SK-N-SH treated with all-trans-retinoic acid at 6 μM for 48 hours (cell line): ENCODE measurements around the gene ASB10.

ENCODE experiments used
- ATAC-seq: fragments of 200-7000 bp; cut with Tn5 transposase; 3 replicates; pipeline ENCODE4 v1.9.1; 2020; ENCODE audit warnings: mild to moderate bottlenecking, moderate library complexity
- ARNTL ChIP-seq: fragments of 450-650 bp; formaldehyde crosslinking; IDR thresholded peaks from 2 replicates; pipeline ENCODE4 v1.5.0; 2020; ENCODE audit warnings: low read depth, mild to moderate bottlenecking, moderate library complexity, borderline replicate concordance
- BACH2 ChIP-seq: fragments of 250-450 bp; sonication (Bioruptor Pico); IDR thresholded peaks from 2 replicates; pipeline ENCODE4 v1.9.0; 2021; ENCODE audit warnings: mild to moderate bottlenecking, borderline replicate concordance
- CSDC2 ChIP-seq: fragments of 250-450 bp; sonication (Bioruptor Pico); IDR thresholded peaks from 2 replicates; pipeline ENCODE4 v1.5.0; 2020; ENCODE audit warnings: mild to moderate bottlenecking, moderate library complexity
- ESRRG ChIP-seq: fragments of 250-450 bp; sonication (Bioruptor Pico); IDR thresholded peaks from 2 replicates; pipeline ENCODE4 v1.6.1; 2021; ENCODE audit warnings: mild to moderate bottlenecking
- GLIS3 ChIP-seq: fragments of 250-450 bp; sonication (Bioruptor Pico); IDR thresholded peaks from 2 replicates; pipeline ENCODE4 v1.5.0; 2020; ENCODE audit warnings: mild to moderate bottlenecking, moderate library complexity
- ISL1 ChIP-seq: fragments of 250-450 bp; sonication (Bioruptor Pico); IDR thresholded peaks from 2 replicates; pipeline ENCODE4 v2.1.2; 2022; ENCODE audit warnings: mild to moderate bottlenecking, moderate library complexity
- OSR1 ChIP-seq: fragments of 250-450 bp; sonication (Bioruptor Pico); IDR thresholded peaks from 2 replicates; pipeline ENCODE4 v1.8.0; 2022; ENCODE audit warnings: moderate library complexity, mild to moderate bottlenecking, inconsistent platforms
- RARB ChIP-seq: fragments of 250-450 bp; sonication (Bioruptor Pico); IDR thresholded peaks from 2 replicates; pipeline ENCODE4 v1.8.0; 2021; ENCODE audit warnings: mild to moderate bottlenecking, moderate library complexity
- SNAI2 ChIP-seq: fragments of 250-450 bp; sonication (Bioruptor Pico); IDR thresholded peaks from 2 replicates; pipeline ENCODE4 v1.5.0; 2020; ENCODE audit warnings: mild to moderate bottlenecking, moderate library complexity
- TCF4 ChIP-seq: fragments of 250-450 bp; sonication (Bioruptor Pico); IDR thresholded peaks from 2 replicates; pipeline ENCODE4 v1.8.0; 2021; ENCODE audit warnings: mild to moderate bottlenecking, moderate library complexity, borderline replicate concordance
- TOX ChIP-seq: fragments of 250-450 bp; sonication (Bioruptor Pico); IDR thresholded peaks from 2 replicates; pipeline ENCODE4 v1.8.0; 2021; ENCODE audit warnings: mild to moderate bottlenecking, moderate library complexity, borderline replicate concordance
- ZC3H10 ChIP-seq: fragments of 250-450 bp; sonication (Bioruptor Pico); IDR thresholded peaks from 2 replicates; pipeline ENCODE4 v1.5.1; 2021; ENCODE audit warnings: mild to moderate bottlenecking, moderate library complexity
- ZFP3 ChIP-seq: fragments of 250-450 bp; sonication (Bioruptor Pico); IDR thresholded peaks from 2 replicates; pipeline ENCODE4 v1.5.0; 2020; ENCODE audit warnings: mild to moderate bottlenecking, moderate library complexity
- ZFP30 ChIP-seq: fragments of 450-650 bp; formaldehyde crosslinking; IDR thresholded peaks from 2 replicates; pipeline ENCODE4 v1.5.0; 2022; ENCODE audit warnings: mild to moderate bottlenecking, moderate library complexity
- ZNF565 ChIP-seq: fragments of 450-650 bp; formaldehyde crosslinking; conservative IDR thresholded peaks from 2 replicates; pipeline ENCODE4 v1.5.0; 2020; ENCODE audit warnings: low read depth, mild to moderate bottlenecking, moderate library complexity
- ZNF70 ChIP-seq: fragments of 450-650 bp; formaldehyde crosslinking; IDR thresholded peaks from 2 replicates; pipeline ENCODE4 v1.5.0; 2020; ENCODE audit warnings: mild to moderate bottlenecking, moderate library complexity
- ZNF8 ChIP-seq: fragments of 450-650 bp; formaldehyde crosslinking; IDR thresholded peaks from 2 replicates; pipeline ENCODE4 v1.5.0; 2020; ENCODE audit warnings: mild to moderate bottlenecking, moderate library complexity
- TF ChIP-seq, protein P1 (sequence below): fragments of 250-450 bp; sonication (Bioruptor Pico); IDR thresholded peaks from 2 replicates; pipeline ENCODE4 v1.5.0; 2020; ENCODE audit warnings: mild to moderate bottlenecking, moderate library complexity
- TF ChIP-seq, protein P2 (sequence below): fragments of 250-450 bp; sonication (Bioruptor Pico); IDR thresholded peaks from 2 replicates; pipeline ENCODE4 v1.8.0; 2021; ENCODE audit warnings: low read depth, mild to moderate bottlenecking, moderate library complexity, borderline replicate concordance
- TF ChIP-seq, protein P3 (sequence below): fragments of 250-450 bp; sonication (Bioruptor Pico); IDR thresholded peaks from 2 replicates; pipeline ENCODE4 v1.5.1; 2021; ENCODE audit warnings: mild to moderate bottlenecking, moderate library complexity
- TF ChIP-seq, protein P4 (sequence below): fragments of 250-450 bp; sonication (Bioruptor Pico); IDR thresholded peaks from 2 replicates; pipeline ENCODE4 v1.5.1; 2020; ENCODE audit warnings: low read depth, mild to moderate bottlenecking, moderate library complexity
- TF ChIP-seq, protein P5 (sequence below): fragments of 250-450 bp; sonication (Bioruptor Pico); IDR thresholded peaks from 2 replicates; pipeline ENCODE4 v1.8.0; 2020; ENCODE audit warnings: mild to moderate bottlenecking, moderate library complexity, borderline replicate concordance

Gene ASB10

DNA sequence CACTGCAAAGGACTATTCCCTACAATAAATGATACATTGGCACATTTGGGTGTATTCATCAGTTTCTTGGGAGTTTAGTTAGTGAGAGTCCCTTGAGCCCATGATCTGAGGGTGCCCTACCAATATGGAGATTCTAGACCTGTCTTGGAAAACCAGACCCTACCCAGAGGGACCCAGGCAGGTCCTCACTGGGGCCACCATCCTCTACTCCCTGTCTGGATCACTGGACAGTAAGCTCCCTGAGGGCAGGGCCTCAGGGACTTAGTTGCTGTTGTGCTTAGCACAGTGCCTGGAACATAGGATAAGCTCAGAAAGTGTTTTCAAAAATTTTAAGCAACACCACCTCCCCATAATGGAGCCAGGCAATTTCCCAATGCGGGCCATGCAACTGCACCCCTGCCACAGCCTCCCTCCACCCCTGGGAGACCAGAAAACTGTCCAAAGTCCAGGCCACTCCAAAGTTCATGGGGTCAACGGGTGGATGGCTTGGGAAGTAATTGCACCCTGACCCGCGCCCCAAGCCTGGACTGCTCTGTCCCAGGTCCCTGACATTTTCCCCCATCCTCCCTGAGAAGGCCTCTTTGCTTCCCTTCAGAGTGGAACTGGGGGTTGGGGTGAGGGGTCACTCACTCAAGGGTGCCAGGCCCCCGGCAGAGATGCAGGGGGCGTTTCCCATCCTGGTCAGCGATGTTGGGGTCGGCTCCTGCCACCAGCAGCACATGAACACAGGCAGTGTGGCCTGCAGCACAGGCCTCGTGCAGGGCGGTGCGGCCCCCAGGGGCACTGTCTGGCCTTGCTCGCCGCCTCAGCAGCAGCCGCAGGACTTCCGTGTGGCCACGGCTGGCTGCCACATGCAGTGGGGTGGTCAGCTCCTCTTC lies 1.0 kb downstream of the ASB10 start:
- ATAC-seq = no peak
- TF ChIP-seq TCF4 (CRISPR knock-in tag) = no peak
- no peak for TF ChIP-seq RARB (CRISPR knock-in tag)
- no peak for TF ChIP-seq ZNF8 (CRISPR knock-in tag)
- no peak for TF ChIP-seq ZNF565 (CRISPR knock-in tag)
- TF ChIP-seq ESRRG (CRISPR knock-in tag) = no peak
- no peak for TF ChIP-seq GLIS3
- TF ChIP-seq, protein P1, sequence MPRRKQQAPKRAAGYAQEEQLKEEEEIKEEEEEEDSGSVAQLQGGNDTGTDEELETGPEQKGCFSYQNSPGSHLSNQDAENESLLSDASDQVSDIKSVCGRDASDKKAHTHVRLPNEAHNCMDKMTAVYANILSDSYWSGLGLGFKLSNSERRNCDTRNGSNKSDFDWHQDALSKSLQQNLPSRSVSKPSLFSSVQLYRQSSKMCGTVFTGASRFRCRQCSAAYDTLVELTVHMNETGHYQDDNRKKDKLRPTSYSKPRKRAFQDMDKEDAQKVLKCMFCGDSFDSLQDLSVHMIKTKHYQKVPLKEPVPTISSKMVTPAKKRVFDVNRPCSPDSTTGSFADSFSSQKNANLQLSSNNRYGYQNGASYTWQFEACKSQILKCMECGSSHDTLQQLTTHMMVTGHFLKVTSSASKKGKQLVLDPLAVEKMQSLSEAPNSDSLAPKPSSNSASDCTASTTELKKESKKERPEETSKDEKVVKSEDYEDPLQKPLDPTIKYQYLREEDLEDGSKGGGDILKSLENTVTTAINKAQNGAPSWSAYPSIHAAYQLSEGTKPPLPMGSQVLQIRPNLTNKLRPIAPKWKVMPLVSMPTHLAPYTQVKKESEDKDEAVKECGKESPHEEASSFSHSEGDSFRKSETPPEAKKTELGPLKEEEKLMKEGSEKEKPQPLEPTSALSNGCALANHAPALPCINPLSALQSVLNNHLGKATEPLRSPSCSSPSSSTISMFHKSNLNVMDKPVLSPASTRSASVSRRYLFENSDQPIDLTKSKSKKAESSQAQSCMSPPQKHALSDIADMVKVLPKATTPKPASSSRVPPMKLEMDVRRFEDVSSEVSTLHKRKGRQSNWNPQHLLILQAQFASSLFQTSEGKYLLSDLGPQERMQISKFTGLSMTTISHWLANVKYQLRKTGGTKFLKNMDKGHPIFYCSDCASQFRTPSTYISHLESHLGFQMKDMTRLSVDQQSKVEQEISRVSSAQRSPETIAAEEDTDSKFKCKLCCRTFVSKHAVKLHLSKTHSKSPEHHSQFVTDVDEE (CRISPR knock-in tag) = no peak
- TF ChIP-seq ZFP30 = no peak
- no peak for TF ChIP-seq ZNF70 (CRISPR knock-in tag)
- TF ChIP-seq, protein P2, sequence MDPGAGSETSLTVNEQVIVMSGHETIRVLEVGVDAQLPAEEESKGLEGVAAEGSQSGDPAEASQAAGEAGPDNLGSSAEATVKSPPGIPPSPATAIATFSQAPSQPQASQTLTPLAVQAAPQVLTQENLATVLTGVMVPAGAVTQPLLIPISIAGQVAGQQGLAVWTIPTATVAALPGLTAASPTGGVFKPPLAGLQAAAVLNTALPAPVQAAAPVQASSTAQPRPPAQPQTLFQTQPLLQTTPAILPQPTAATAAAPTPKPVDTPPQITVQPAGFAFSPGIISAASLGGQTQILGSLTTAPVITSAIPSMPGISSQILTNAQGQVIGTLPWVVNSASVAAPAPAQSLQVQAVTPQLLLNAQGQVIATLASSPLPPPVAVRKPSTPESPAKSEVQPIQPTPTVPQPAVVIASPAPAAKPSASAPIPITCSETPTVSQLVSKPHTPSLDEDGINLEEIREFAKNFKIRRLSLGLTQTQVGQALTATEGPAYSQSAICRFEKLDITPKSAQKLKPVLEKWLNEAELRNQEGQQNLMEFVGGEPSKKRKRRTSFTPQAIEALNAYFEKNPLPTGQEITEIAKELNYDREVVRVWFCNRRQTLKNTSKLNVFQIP (CRISPR knock-in tag) = no peak
- TF ChIP-seq TOX = no peak
- TF ChIP-seq ARNTL (CRISPR knock-in tag) = no peak
- no peak for TF ChIP-seq CSDC2 (CRISPR knock-in tag)
- TF ChIP-seq ISL1 (CRISPR knock-in tag) = no peak
- TF ChIP-seq, protein P3, sequence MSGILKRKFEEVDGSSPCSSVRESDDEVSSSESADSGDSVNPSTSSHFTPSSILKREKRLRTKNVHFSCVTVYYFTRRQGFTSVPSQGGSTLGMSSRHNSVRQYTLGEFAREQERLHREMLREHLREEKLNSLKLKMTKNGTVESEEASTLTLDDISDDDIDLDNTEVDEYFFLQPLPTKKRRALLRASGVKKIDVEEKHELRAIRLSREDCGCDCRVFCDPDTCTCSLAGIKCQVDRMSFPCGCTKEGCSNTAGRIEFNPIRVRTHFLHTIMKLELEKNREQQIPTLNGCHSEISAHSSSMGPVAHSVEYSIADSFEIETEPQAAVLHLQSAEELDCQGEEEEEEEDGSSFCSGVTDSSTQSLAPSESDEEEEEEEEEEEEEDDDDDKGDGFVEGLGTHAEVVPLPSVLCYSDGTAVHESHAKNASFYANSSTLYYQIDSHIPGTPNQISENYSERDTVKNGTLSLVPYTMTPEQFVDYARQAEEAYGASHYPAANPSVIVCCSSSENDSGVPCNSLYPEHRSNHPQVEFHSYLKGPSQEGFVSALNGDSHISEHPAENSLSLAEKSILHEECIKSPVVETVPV (CRISPR knock-in tag) = no peak
- TF ChIP-seq, protein P4, sequence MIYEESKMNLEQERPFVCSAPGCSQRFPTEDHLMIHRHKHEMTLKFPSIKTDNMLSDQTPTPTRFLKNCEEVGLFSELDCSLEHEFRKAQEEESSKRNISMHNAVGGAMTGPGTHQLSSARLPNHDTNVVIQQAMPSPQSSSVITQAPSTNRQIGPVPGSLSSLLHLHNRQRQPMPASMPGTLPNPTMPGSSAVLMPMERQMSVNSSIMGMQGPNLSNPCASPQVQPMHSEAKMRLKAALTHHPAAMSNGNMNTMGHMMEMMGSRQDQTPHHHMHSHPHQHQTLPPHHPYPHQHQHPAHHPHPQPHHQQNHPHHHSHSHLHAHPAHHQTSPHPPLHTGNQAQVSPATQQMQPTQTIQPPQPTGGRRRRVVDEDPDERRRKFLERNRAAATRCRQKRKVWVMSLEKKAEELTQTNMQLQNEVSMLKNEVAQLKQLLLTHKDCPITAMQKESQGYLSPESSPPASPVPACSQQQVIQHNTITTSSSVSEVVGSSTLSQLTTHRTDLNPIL (CRISPR knock-in tag) = no peak
- TF ChIP-seq SNAI2 (CRISPR knock-in tag) = no peak

DNA sequence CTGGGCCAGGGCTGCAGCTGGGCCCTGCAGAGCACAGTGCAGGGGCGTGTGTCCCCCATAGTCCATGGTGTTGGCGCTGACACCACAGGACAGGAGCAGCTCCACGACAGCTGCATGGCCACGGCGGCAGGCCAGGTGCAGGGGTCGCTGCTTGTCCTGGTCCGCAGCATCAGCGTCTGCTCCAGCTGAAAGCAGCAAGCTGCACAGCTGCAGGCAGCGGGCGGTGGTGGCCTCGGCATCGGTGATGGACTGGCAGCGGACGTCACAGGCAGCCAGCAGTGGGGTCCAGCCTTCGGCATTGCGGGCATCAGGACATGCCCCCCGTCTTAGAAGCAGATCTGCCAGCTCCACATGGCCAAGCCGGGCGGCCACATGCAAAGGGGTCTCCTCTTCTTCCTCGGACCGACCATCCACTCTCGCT lies 6.0 kb downstream of the ASB10 start:
- TF ChIP-seq ISL1 (CRISPR knock-in tag) = no peak
- TF ChIP-seq, protein P1 (CRISPR knock-in tag) = no peak
- TF ChIP-seq TOX = no peak
- no peak for TF ChIP-seq ZC3H10 (CRISPR knock-in tag)
- TF ChIP-seq, protein P5, sequence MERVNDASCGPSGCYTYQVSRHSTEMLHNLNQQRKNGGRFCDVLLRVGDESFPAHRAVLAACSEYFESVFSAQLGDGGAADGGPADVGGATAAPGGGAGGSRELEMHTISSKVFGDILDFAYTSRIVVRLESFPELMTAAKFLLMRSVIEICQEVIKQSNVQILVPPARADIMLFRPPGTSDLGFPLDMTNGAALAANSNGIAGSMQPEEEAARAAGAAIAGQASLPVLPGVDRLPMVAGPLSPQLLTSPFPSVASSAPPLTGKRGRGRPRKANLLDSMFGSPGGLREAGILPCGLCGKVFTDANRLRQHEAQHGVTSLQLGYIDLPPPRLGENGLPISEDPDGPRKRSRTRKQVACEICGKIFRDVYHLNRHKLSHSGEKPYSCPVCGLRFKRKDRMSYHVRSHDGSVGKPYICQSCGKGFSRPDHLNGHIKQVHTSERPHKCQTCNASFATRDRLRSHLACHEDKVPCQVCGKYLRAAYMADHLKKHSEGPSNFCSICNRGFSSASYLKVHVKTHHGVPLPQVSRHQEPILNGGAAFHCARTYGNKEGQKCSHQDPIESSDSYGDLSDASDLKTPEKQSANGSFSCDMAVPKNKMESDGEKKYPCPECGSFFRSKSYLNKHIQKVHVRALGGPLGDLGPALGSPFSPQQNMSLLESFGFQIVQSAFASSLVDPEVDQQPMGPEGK = no peak
- no peak for TF ChIP-seq ZNF565 (CRISPR knock-in tag)
- TF ChIP-seq ZNF8 (CRISPR knock-in tag) = no peak
- TF ChIP-seq OSR1 (CRISPR knock-in tag) = no peak
- no peak for TF ChIP-seq ZFP30
- no peak for TF ChIP-seq BACH2 (CRISPR knock-in tag)
- TF ChIP-seq ZFP3 (CRISPR knock-in tag) = no peak
- no peak for TF ChIP-seq ARNTL (CRISPR knock-in tag)
- no peak for ATAC-seq
